ENCODE results near the gene SEMA6A. TPM values are rescaled to one million over a fixed set of nuclear protein-coding genes. Genes with fewer than 3 reads are reported as not detected.

SEMA6A gene
- total RNA-seq, 1 donor from 2014 or later = 89.9 TPM

DNA sequence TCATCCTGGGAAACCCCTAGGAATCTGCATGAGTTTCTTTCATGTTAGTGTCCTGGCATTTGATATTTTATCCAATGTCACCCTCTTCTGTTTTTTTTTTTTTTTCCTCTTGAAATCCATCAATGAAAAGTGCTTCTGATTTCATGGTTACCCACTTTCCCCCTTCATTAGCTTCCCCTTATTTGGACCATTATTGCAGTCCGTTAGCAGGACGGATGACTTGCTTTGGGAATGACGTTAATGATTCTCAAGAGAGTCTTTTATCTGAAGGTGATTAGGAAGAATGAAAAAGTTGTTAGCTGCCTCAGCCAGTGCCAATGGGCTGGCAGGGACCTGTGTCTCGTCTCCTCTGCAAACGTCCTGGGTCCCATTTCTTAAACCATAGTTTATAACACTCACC is 134.7 kb downstream of the SEMA6A start:
- peaks cover 6% of the 10 kb centered on the region for H3K36me3 Mint-ChIP-seq (ENCODE audit: insufficient read depth)
- H3K4me1 Mint-ChIP-seq (ENCODE audit: low read depth) = peaks cover 41% of the 10 kb centered on the region

DNA sequence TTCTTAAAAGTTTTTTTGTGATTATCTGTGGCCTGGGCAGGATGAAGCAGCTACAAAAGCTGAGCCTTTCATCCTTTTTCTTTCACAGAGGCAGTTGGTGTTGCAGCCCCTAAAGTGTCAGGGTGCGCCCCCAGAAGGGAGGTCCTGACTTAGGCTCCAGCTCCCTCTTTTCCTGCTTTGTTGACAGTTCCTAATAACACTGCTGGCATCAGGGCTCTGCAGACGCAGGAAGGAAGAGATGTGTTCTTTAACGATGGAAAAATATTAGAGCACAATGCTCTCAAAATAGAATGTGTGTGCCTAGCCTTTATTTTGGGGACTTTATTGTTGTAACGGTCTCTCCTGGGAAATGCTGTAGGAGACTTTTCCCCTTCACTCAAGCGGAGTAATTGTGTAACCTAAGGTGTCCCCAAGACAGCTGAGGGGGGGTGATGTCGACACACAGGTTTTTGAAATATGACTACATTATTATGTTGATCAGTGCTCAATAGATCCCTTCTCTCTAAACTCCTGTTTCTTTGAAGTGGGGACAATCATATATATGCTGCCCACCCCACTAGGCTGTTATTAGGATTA is 135.6 kb downstream of the SEMA6A start:
- Mint-ChIP-seq H3K4me3 (ENCODE audit: low read depth) (no peak overlapping the region), H3K27me3 (no peaks in the 10 kb centered on the region), H3K4me1 (ENCODE audit: low read depth) (peaks cover 36% of the 10 kb centered on the region), H3K27ac (no peak overlapping the region), H3K9me3 (ENCODE audit: low read depth) (no peaks in the 10 kb centered on the region), H3K36me3 (ENCODE audit: insufficient read depth) (peaks cover 3% of the 10 kb centered on the region)
- TF ChIP-seq CTCF (IDR thresholded peaks at IDR 0.05; ENCODE audit: unreplicated experiment) = no peak
- no peak for DNase-seq (ENCODE audit: low spot score, unreplicated experiment)

More for the DNA sequence above, 134.7 kb downstream of the SEMA6A start:
- no peak for TF ChIP-seq CTCF (IDR thresholded peaks at IDR 0.05; ENCODE audit: unreplicated experiment)
- DNase-seq (ENCODE audit: low spot score, unreplicated experiment) = no peak
- Mint-ChIP-seq H3K4me3 (ENCODE audit: low read depth) (no peak overlapping the region), H3K9me3 (ENCODE audit: low read depth) (no peaks in the 10 kb centered on the region), H3K27me3 (no peaks in the 10 kb centered on the region), H3K27ac (peak overlapping the region; percentile 83)

DNA sequence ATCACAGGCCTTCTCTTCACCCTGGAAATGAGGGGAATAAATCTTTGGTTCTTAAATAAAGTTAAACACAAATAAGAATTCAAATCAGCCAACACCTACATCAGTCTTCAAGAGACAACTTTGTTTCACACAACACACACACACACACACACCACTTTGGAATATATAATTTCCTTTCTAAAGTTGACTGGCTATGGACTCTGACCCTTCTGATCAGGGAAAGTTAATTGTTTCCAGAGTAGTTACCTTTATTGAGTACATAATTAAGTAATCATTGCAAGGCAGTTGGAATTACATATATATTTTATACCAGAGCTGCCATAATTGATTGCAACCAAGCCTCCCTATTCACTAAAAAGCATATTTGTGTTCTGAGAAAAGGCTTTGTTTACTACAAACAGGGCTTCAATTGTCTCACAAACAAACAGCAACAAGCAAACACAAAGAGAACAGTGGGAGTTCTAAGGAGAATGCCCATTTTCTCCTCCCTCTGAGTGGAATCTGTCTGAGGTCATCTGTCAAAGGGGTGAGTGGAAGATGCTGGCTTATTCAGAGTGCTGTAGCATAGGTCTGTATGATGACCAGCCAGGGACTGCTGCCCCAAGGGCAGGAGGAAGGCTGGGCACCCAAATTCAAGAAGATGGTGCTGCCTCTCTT is 136.6 kb downstream of the SEMA6A start:
- H3K36me3 Mint-ChIP-seq (ENCODE audit: insufficient read depth) = no peaks in the 10 kb centered on the region
- H3K27me3 Mint-ChIP-seq = no peaks in the 10 kb centered on the region
- peaks cover 33% of the 10 kb centered on the region for H3K4me1 Mint-ChIP-seq (ENCODE audit: low read depth)
- TF ChIP-seq CTCF (IDR thresholded peaks at IDR 0.05; ENCODE audit: unreplicated experiment) = no peak
- no peak overlapping the region for H3K27ac Mint-ChIP-seq
- H3K4me3 Mint-ChIP-seq (ENCODE audit: low read depth) = no peak overlapping the region
- DNase-seq (ENCODE audit: low spot score, unreplicated experiment) = no peak
- H3K9me3 Mint-ChIP-seq (ENCODE audit: low read depth) = no peaks in the 10 kb centered on the region

DNA sequence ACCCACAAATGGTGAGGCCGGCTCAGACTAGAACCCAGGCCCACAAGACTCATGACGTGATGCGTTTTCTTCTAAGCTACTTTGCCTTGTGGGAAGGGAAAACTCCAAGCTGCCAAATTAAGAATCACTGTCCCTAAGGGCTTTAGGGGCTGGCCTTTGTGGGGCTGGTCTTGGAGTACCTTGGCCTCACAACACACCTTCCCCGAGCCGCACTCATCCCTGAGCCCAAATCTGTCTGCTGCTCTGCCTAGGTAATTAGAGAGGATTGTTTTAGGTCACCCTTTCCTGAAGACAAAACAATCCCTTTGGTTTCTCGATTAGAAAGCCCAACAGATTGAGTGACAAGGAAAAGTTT is 137.3 kb downstream of the SEMA6A start:
- H3K27me3 Mint-ChIP-seq = no peaks in the 10 kb centered on the region
- no peak for DNase-seq (ENCODE audit: low spot score, unreplicated experiment)
- no peak overlapping the region for H3K27ac Mint-ChIP-seq

More for the DNA sequence above, 137.3 kb downstream of the SEMA6A start:
- Mint-ChIP-seq H3K9me3 (ENCODE audit: low read depth) (no peaks in the 10 kb centered on the region), H3K4me3 (ENCODE audit: low read depth) (no peak overlapping the region), H3K4me1 (ENCODE audit: low read depth) (peaks cover 32% of the 10 kb centered on the region), H3K36me3 (ENCODE audit: insufficient read depth) (no peaks in the 10 kb centered on the region)
- no peak for TF ChIP-seq CTCF (IDR thresholded peaks at IDR 0.05; ENCODE audit: unreplicated experiment)

Data from progenitor cell of endocrine pancreas (in vitro differentiated cells).